ENCODE measurements around the gene ARHGAP12.

The ARHGAP12 gene

DNA sequence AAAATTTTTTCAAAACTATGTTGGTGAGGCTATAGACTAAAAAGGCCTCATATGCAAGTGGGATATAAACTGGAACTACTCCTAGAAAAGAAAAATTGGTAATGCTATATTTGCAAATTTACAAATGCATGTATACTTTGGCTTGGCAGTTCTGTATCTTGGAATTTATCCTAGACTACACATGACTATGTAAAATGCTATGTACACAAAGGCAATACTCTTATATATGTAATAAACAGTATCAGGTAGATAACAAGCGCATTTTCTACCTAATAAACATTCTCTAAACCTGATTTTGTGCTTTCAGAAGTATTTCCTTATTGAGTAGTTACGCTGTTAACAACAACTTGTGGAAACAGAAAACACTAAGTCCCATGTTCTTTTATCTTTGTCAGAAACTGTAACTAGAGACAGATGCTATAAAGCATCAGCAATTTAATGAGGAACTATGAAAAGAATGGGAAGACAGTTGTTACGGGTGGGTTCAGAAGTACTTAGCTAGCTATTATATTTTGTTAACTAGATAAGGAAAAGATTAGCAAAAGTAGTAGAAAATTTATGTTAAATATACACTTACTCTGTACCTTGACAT, 107.8 kb downstream of the ARHGAP12 start:
- no peak for DNase-seq
- Histone ChIP-seq H2BK15ac (replicated peaks; ENCODE audit: low read depth) (no peak overlapping the region), H3K23ac (ENCODE audit: low read length) (no peak overlapping the region), H3K4me1 (ENCODE audit: control insufficient read depth, low read depth, low read length) (no peaks in the 10 kb centered on the region), H2AK5ac (ENCODE audit: low read length) (no peak overlapping the region), H3K36me3 (ENCODE audit: control insufficient read depth, insufficient read depth, low read length) (no peaks in the 10 kb centered on the region), H3K4me3 (ENCODE audit: low read length) (no peak overlapping the region), H4K8ac (ENCODE audit: low read depth, low read length) (no peak overlapping the region), H2BK120ac (ENCODE audit: low read depth, low read length) (no peak overlapping the region), H3K79me1 (ENCODE audit: low read length) (no peaks in the 10 kb centered on the region), H3K18ac (ENCODE audit: low read length) (no peak overlapping the region), H3K79me2 (ENCODE audit: control insufficient read depth, insufficient read depth, low read length) (no peaks in the 10 kb centered on the region), H3K56ac (ENCODE audit: low read length) (no peak overlapping the region), H3K9ac (ENCODE audit: low read length) (no peak overlapping the region), H3K4ac (ENCODE audit: low read depth, low read length) (no peak overlapping the region), H3K27me3 (ENCODE audit: insufficient read depth, low read length, poor library complexity) (no peaks in the 10 kb centered on the region), H3K4me2 (ENCODE audit: low read length) (no peak overlapping the region), H4K5ac (ENCODE audit: low read length) (no peak overlapping the region), H3K27ac (ENCODE audit: low read depth, low read length) (no peak overlapping the region), H2BK5ac (ENCODE audit: low read length) (no peak overlapping the region)
- no CpG with 5 or more reads among the region's 3 CpGs for WGBS (ENCODE audit: extremely low coverage, insufficient coverage, low lambda C conversion rate)

DNA sequence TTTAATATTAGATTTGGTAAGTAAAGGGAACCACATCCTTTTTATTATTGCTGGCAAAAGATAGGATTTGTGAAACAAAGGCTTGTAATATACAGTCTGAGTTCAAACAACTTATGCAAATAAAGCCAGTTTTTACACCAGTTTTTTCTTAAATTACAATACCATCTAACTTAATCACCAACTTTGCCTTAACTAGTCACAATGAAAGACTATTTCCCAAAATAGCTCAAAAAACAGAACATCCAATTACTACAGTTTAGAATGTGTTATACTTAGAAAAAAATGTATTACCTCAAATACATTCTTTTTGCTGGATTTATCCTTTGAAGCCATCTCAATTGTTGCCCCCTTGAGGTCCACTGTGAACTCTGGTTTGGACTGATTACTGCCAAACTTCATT, 108.5 kb downstream of the ARHGAP12 start:
- Histone ChIP-seq H3K56ac (ENCODE audit: low read length) (no peak overlapping the region), H4K5ac (ENCODE audit: low read length) (no peak overlapping the region), H2BK5ac (ENCODE audit: low read length) (no peak overlapping the region), H4K8ac (ENCODE audit: low read depth, low read length) (no peak overlapping the region), H2AK5ac (ENCODE audit: low read length) (no peak overlapping the region), H3K4me2 (ENCODE audit: low read length) (no peak overlapping the region), H3K23ac (ENCODE audit: low read length) (no peak overlapping the region), H3K79me1 (ENCODE audit: low read length) (no peaks in the 10 kb centered on the region), H3K36me3 (ENCODE audit: control insufficient read depth, insufficient read depth, low read length) (no peaks in the 10 kb centered on the region), H3K18ac (ENCODE audit: low read length) (no peak overlapping the region), H3K27ac (ENCODE audit: low read depth, low read length) (no peak overlapping the region), H3K9ac (ENCODE audit: low read length) (no peak overlapping the region), H3K79me2 (ENCODE audit: control insufficient read depth, insufficient read depth, low read length) (no peaks in the 10 kb centered on the region), H2BK120ac (ENCODE audit: low read depth, low read length) (no peak overlapping the region), H3K4me1 (ENCODE audit: control insufficient read depth, low read depth, low read length) (no peaks in the 10 kb centered on the region), H3K4ac (ENCODE audit: low read depth, low read length) (no peak overlapping the region), H3K27me3 (ENCODE audit: insufficient read depth, low read length, poor library complexity) (no peaks in the 10 kb centered on the region), H3K4me3 (ENCODE audit: low read length) (no peak overlapping the region), H2BK15ac (replicated peaks; ENCODE audit: low read depth) (no peak overlapping the region)
- DNase-seq = no peak

DNA sequence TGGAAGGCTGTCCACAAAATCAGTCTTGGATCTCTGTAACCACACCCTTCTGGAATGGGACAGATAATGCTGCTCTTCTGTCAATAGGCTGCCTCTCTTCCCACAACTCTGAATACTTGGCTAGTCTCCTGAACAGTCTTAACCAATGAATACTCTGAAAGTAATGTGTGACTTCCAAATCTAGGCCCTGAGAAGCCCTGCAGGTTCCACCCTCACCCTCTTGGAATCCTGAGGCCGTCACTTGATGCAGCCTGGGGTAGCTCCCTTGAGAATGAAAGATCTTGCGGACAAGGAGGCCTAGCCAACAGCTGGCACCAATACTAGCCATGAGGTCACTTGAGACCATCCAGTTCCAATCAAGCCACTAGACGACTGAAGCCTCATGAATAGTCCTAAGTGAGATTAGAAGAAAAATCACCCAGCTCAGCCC, 109.2 kb downstream of the ARHGAP12 start:
- no peaks in the 10 kb centered on the region for H3K36me3 ChIP-seq (ENCODE audit: control insufficient read depth, insufficient read depth, low read length)
- no CpG with 5 or more reads among the region's 3 CpGs for WGBS (ENCODE audit: extremely low coverage, insufficient coverage, low lambda C conversion rate)

DNA sequence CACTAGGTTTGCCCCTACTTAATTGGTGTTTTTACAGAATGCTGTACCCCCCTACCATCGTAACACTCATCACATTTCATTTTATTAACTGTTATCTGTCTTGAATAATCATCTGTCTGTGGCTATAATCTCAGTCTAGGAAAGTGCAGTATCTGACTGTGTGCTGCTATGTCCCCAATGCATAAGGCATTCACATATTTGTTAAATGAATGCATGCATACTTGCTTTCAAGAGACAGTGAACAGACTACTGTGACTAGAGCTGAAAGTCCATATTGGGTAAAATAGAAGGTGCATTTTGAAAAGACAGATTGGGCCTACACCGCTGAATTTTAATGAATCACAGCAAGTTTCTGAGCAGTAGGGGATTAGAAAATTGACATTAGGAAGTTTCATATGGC, 112.3 kb downstream of the ARHGAP12 start:
- Histone ChIP-seq H4K8ac (ENCODE audit: low read depth, low read length) (no peak overlapping the region), H3K18ac (ENCODE audit: low read length) (no peak overlapping the region), H3K79me2 (ENCODE audit: control insufficient read depth, insufficient read depth, low read length) (no peaks in the 10 kb centered on the region), H3K27me3 (ENCODE audit: insufficient read depth, low read length, poor library complexity) (no peaks in the 10 kb centered on the region), H3K23ac (ENCODE audit: low read length) (no peak overlapping the region), H3K4me1 (ENCODE audit: control insufficient read depth, low read depth, low read length) (no peaks in the 10 kb centered on the region), H2BK5ac (ENCODE audit: low read length) (no peak overlapping the region), H3K4me3 (ENCODE audit: low read length) (no peak overlapping the region), H3K79me1 (ENCODE audit: low read length) (no peaks in the 10 kb centered on the region), H2BK120ac (ENCODE audit: low read depth, low read length) (no peak overlapping the region), H3K27ac (ENCODE audit: low read depth, low read length) (no peak overlapping the region), H4K5ac (ENCODE audit: low read length) (no peak overlapping the region), H3K9ac (ENCODE audit: low read length) (no peak overlapping the region), H3K4ac (ENCODE audit: low read depth, low read length) (no peak overlapping the region), H3K4me2 (ENCODE audit: low read length) (no peak overlapping the region), H3K36me3 (ENCODE audit: control insufficient read depth, insufficient read depth, low read length) (no peaks in the 10 kb centered on the region), H2AK5ac (ENCODE audit: low read length) (no peak overlapping the region), H3K56ac (ENCODE audit: low read length) (no peak overlapping the region), H2BK15ac (replicated peaks; ENCODE audit: low read depth) (no peak overlapping the region)
- WGBS (ENCODE audit: extremely low coverage, insufficient coverage, low lambda C conversion rate) = no CpG with 5 or more reads among the region's 2 CpGs
- no peak for DNase-seq

More for the DNA sequence above, 109.2 kb downstream of the ARHGAP12 start:
- H3K23ac ChIP-seq (ENCODE audit: low read length) = no peak overlapping the region
- no peak overlapping the region for H3K18ac ChIP-seq (ENCODE audit: low read length)
- H3K4me3 ChIP-seq (ENCODE audit: low read length) = no peak overlapping the region
- H2BK15ac ChIP-seq (replicated peaks; ENCODE audit: low read depth) = no peak overlapping the region
- no peak overlapping the region for H4K5ac ChIP-seq (ENCODE audit: low read length)
- no peak overlapping the region for H2BK120ac ChIP-seq (ENCODE audit: low read depth, low read length)
- peak; percentile 14 for DNase-seq
- H4K8ac ChIP-seq (ENCODE audit: low read depth, low read length) = no peak overlapping the region
- no peak overlapping the region for H2BK5ac ChIP-seq (ENCODE audit: low read length)
- no peak overlapping the region for H3K56ac ChIP-seq (ENCODE audit: low read length)
- no peaks in the 10 kb centered on the region for H3K79me2 ChIP-seq (ENCODE audit: control insufficient read depth, insufficient read depth, low read length)
- H3K9ac ChIP-seq (ENCODE audit: low read length) = no peak overlapping the region
- no peaks in the 10 kb centered on the region for H3K27me3 ChIP-seq (ENCODE audit: insufficient read depth, low read length, poor library complexity)
- no peak overlapping the region for H3K4me2 ChIP-seq (ENCODE audit: low read length)
- no peak overlapping the region for H3K4ac ChIP-seq (ENCODE audit: low read depth, low read length)
- H2AK5ac ChIP-seq (ENCODE audit: low read length) = no peak overlapping the region
- no peaks in the 10 kb centered on the region for H3K4me1 ChIP-seq (ENCODE audit: control insufficient read depth, low read depth, low read length)
- H3K27ac ChIP-seq (ENCODE audit: low read depth, low read length) = no peak overlapping the region
- no peaks in the 10 kb centered on the region for H3K79me1 ChIP-seq (ENCODE audit: low read length)

DNA sequence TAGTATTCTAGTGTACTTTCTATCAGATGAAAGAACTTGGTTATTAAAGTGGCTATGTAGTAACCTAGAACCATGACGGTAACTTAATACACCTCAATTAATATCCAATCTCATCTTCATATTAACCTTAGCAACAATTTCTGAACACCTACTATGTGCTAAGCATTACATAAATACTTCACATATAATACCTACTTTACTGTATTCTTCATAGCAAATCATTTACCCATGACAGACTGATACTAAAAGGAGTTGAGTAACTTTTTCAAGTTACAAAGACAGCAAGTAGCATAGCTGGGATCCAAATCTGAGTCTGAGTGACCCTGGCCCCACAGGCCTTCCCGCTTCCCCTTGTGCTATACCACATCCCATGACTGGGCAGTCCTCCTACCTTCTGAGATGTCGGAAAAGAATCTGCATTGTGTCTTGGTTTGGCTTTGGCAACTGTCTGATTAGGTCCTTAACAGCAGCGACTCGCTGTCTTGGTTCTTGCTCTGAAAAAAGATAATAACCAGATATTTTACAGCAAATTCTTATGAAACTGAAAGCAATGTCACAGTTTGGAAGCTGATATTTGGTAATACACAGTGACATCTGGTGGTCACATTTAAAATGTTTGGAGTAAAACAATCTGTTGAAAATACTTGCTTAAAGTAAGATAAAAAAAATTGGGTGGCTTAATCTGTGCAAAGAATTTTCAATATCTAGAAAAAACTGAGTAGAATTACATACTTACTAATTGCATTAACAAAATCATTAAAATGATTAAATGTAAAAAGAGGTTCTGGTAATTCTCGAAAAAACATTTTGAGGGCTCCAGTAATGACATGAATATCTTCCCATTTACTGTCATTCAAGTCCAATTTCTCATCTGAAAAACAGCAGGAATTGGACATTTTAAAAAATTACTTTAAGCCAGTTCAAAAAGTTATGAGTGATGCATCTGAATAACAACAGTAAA, 120.1 kb downstream of the ARHGAP12 start:
- Histone ChIP-seq H3K18ac (ENCODE audit: low read length) (no peak overlapping the region), H3K27ac (ENCODE audit: low read depth, low read length) (no peak overlapping the region), H3K4me3 (ENCODE audit: low read length) (no peak overlapping the region), H3K4me1 (ENCODE audit: control insufficient read depth, low read depth, low read length) (no peaks in the 10 kb centered on the region), H4K8ac (ENCODE audit: low read depth, low read length) (no peak overlapping the region), H3K56ac (ENCODE audit: low read length) (no peak overlapping the region), H2AK5ac (ENCODE audit: low read length) (no peak overlapping the region), H3K27me3 (ENCODE audit: insufficient read depth, low read length, poor library complexity) (no peaks in the 10 kb centered on the region), H3K36me3 (ENCODE audit: control insufficient read depth, insufficient read depth, low read length) (peaks cover 1% of the 10 kb centered on the region), H3K4ac (ENCODE audit: low read depth, low read length) (no peak overlapping the region), H3K9ac (ENCODE audit: low read length) (no peak overlapping the region), H2BK120ac (ENCODE audit: low read depth, low read length) (no peak overlapping the region), H2BK5ac (ENCODE audit: low read length) (no peak overlapping the region), H3K23ac (ENCODE audit: low read length) (no peak overlapping the region), H2BK15ac (replicated peaks; ENCODE audit: low read depth) (no peak overlapping the region), H3K79me1 (ENCODE audit: low read length) (no peaks in the 10 kb centered on the region), H4K5ac (ENCODE audit: low read length) (no peak overlapping the region), H3K4me2 (ENCODE audit: low read length) (no peak overlapping the region), H3K79me2 (ENCODE audit: control insufficient read depth, insufficient read depth, low read length) (no peaks in the 10 kb centered on the region)
- peak; percentile 46 for DNase-seq
- WGBS (ENCODE audit: extremely low coverage, insufficient coverage, low lambda C conversion rate) = no CpG with 5 or more reads among the region's 6 CpGs

Measured in mesendoderm (in vitro differentiated cells).